ENCODE data around the gene ARSB.

DNA sequence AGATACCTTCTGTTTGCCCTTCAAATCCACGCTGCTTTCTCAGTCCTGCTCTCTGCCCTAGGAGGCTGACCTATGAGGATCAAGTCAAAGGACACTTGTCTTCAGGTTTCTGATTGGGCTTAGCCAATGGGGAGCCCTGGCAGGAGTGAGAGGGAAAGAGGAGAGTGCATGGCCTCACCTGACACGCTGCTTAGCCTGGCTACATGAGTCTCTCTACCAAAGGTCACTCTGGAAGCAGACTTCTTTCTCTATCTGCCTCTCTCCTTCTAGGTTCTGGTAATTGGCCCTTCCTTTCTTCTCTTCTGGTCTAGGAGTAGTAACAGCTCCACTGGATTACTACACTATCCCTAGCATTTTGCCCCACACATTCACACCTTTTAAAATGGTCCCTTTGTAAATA lies 13.1 kb downstream of the ARSB start:
- TF ChIP-seq POLR2A (IDR thresholded peaks at IDR 0.05), result no peak
- TF ChIP-seq, protein P1, sequence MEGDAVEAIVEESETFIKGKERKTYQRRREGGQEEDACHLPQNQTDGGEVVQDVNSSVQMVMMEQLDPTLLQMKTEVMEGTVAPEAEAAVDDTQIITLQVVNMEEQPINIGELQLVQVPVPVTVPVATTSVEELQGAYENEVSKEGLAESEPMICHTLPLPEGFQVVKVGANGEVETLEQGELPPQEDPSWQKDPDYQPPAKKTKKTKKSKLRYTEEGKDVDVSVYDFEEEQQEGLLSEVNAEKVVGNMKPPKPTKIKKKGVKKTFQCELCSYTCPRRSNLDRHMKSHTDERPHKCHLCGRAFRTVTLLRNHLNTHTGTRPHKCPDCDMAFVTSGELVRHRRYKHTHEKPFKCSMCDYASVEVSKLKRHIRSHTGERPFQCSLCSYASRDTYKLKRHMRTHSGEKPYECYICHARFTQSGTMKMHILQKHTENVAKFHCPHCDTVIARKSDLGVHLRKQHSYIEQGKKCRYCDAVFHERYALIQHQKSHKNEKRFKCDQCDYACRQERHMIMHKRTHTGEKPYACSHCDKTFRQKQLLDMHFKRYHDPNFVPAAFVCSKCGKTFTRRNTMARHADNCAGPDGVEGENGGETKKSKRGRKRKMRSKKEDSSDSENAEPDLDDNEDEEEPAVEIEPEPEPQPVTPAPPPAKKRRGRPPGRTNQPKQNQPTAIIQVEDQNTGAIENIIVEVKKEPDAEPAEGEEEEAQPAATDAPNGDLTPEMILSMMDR (IDR thresholded peaks at IDR 0.05), result no peak
